ENCODE data around the gene NOL7. TPM values are rescaled to one million over a fixed set of nuclear protein-coding genes. Genes with fewer than 3 reads are reported as not detected.
A peak's percentile ranks its signal among the peaks of the same experiment; 100 is the strongest.

The NOL7 gene
- polyA plus RNA-seq (ENCODE audit: insufficient read length in 4 of 4): 10 to 100 TPM; 60.8 to 95.8 (median 88.7) TPM

GRCh38 chr6:13614926-13615791, at the start of gene NOL7:
TSS of gene NOL7 (plus strand) at chr6:13615335. CDS start at chr6:13615359, 24 bp downstream.
- DNase-seq (ENCODE audit: low read depth in 4 of 4, low spot score in 3 of 4): peak; percentile 96 to 97 (median 96)

GRCh38 chr6:13565921-13566320, 49.2 kb upstream of the NOL7 start:
- no peak for DNase-seq (ENCODE audit: low read depth in 4 of 4, low spot score in 3 of 4)

GRCh38 chr6:13566500-13566899, 48.6 kb upstream of the NOL7 start:
- DNase-seq (ENCODE audit: low read depth in 4 of 4, low spot score in 3 of 4): no peak

- DNase-seq (ENCODE audit: low read depth in 4 of 4, low spot score in 3 of 4): no peak
Measured at GRCh38 chr6:13568970-13569369, 46.2 kb upstream of the NOL7 start.

GRCh38 chr6:13572240-13572639, 42.9 kb upstream of the NOL7 start:
- no peak for DNase-seq (ENCODE audit: low read depth in 4 of 4, low spot score in 3 of 4)

GRCh38 chr6:13572951-13573654, 42.0 kb upstream of the NOL7 start:
- DNase-seq (ENCODE audit: low read depth in 4 of 4, low spot score in 3 of 4): no peak

GRCh38 chr6:13573669-13574110, 41.4 kb upstream of the NOL7 start:
- DNase-seq (ENCODE audit: low read depth in 4 of 4, low spot score in 3 of 4): peak in 1 of 4 donors; percentile 21

- DNase-seq (ENCODE audit: low read depth in 4 of 4, low spot score in 3 of 4): peak; percentile 87 to 89 (median 88)
Measured at GRCh38 chr6:13574149-13574570, 41.0 kb upstream of the NOL7 start.

- peak; percentile 60 to 71 (median 65) for DNase-seq (ENCODE audit: low read depth in 4 of 4, low spot score in 3 of 4)
Measured at GRCh38 chr6:13574571-13575376, 40.4 kb upstream of the NOL7 start, which contains the start of gene SIRT5. TSS of gene SIRT5 (plus strand) at chr6:13574601. CDS start at chr6:13584111, 9,510 bp downstream.

GRCh38 chr6:13575377-13575775, 39.8 kb upstream of the NOL7 start:
- DNase-seq (ENCODE audit: low read depth in 4 of 4, low spot score in 3 of 4): no peak

GRCh38 chr6:13576017-13576416, 39.1 kb upstream of the NOL7 start:
- DNase-seq (ENCODE audit: low read depth in 4 of 4, low spot score in 3 of 4): no peak

- DNase-seq (ENCODE audit: low read depth in 4 of 4, low spot score in 3 of 4): no peak
Measured at GRCh38 chr6:13577926-13578325, 37.2 kb upstream of the NOL7 start.

GRCh38 chr6:13579911-13580310, 35.2 kb upstream of the NOL7 start:
- no peak for DNase-seq (ENCODE audit: low read depth in 4 of 4, low spot score in 3 of 4)

GRCh38 chr6:13581700-13582229, 33.4 kb upstream of the NOL7 start:
- DNase-seq (ENCODE audit: low read depth in 4 of 4, low spot score in 3 of 4): no peak

GRCh38 chr6:13586603-13587542, 28.3 kb upstream of the NOL7 start:
- DNase-seq (ENCODE audit: low read depth in 4 of 4, low spot score in 3 of 4): no peak

- DNase-seq (ENCODE audit: low read depth in 4 of 4, low spot score in 3 of 4): no peak
Measured at GRCh38 chr6:13589801-13590200, 25.3 kb upstream of the NOL7 start.

- no peak for DNase-seq (ENCODE audit: low read depth in 4 of 4, low spot score in 3 of 4)
Measured at GRCh38 chr6:13590574-13591153, 24.5 kb upstream of the NOL7 start.

GRCh38 chr6:13591205-13591921, 23.8 kb upstream of the NOL7 start:
- no peak for DNase-seq (ENCODE audit: low read depth in 4 of 4, low spot score in 3 of 4)
